BLaER1 (cell line): ENCODE measurements around the gene MAN2B1.
"Not testable (repeated sequence)": the region's sequence is repeated elsewhere in the genome, so short reads cannot be mapped to it uniquely, and the experiment has no call there.

ENCODE experiments used
- H3K27ac ChIP-seq: shearing (Covaris generic); formaldehyde crosslinking; 2 replicates; pipeline ENCODE4 v1.8.1; 2022
- H3K27me3 ChIP-seq: shearing (Covaris generic); formaldehyde crosslinking; 2 replicates; pipeline ENCODE4 v1.8.1; 2022
- H3K36me3 ChIP-seq: shearing (Covaris generic); formaldehyde crosslinking; 2 replicates; pipeline ENCODE4 v1.8.1; 2022
- H3K4me1 ChIP-seq: shearing (Covaris generic); formaldehyde crosslinking; 2 replicates; pipeline ENCODE4 v1.8.1; 2022
- H3K4me2 ChIP-seq: shearing (Covaris generic); formaldehyde crosslinking; 2 replicates; pipeline ENCODE4 v1.8.1; 2022
- H3K4me3 ChIP-seq: shearing (Covaris generic); formaldehyde crosslinking; 2 replicates; pipeline ENCODE4 v1.8.1; 2022
- H3K9ac ChIP-seq: shearing (Covaris generic); formaldehyde crosslinking; 2 replicates; pipeline ENCODE4 v1.8.1; 2022
- H3K9me3 ChIP-seq: shearing (Covaris generic); formaldehyde crosslinking; 2 replicates; pipeline ENCODE4 v1.8.1; 2022
- H4K20me1 ChIP-seq: shearing (Covaris generic); formaldehyde crosslinking; 2 replicates; pipeline ENCODE4 v1.8.1; 2022
- Cebpa-rat ChIP-seq: shearing (Covaris generic); IDR thresholded peaks from 2 replicates; pipeline ENCODE4 v1.8.1; 2022

The MAN2B1 gene

DNA sequence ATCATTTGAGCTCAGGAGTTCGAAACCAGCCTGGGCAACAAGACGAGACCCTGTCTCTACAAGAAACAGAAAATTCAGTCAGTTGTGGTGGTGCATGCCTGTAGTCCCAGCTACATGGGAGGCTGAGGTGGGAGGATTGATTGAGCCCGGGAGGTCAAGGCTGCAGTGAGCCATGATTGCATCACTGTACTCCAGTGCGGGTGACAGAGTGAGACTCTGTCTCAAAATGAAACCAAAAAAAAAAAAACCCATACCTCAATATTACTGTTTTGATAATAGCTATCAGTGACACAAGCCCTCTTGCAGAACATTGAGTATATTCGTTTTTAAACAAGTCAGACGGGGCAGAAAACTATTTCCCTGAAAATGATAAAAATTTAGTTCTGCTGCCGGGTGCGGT is 39.6 kb downstream of the MAN2B1 start:
- no peak overlapping the region for H3K27ac ChIP-seq
- no peak overlapping the region for H3K9ac ChIP-seq
- H3K4me1 ChIP-seq: no peaks in the 10 kb centered on the region
- peaks cover 87% of the 10 kb centered on the region for H3K36me3 ChIP-seq
- H3K4me2 ChIP-seq: no peak overlapping the region
- TF ChIP-seq Cebpa-rat: no peak
- peak overlapping the region; percentile 30 for H3K4me3 ChIP-seq
- H3K27me3 ChIP-seq: no peaks in the 10 kb centered on the region
- 0 out of 2 replicates have a peak, but pooled peaks cover 7% of the 10 kb centered on the region for H4K20me1 ChIP-seq
- peaks cover 55% of the 10 kb centered on the region for H3K9me3 ChIP-seq

DNA sequence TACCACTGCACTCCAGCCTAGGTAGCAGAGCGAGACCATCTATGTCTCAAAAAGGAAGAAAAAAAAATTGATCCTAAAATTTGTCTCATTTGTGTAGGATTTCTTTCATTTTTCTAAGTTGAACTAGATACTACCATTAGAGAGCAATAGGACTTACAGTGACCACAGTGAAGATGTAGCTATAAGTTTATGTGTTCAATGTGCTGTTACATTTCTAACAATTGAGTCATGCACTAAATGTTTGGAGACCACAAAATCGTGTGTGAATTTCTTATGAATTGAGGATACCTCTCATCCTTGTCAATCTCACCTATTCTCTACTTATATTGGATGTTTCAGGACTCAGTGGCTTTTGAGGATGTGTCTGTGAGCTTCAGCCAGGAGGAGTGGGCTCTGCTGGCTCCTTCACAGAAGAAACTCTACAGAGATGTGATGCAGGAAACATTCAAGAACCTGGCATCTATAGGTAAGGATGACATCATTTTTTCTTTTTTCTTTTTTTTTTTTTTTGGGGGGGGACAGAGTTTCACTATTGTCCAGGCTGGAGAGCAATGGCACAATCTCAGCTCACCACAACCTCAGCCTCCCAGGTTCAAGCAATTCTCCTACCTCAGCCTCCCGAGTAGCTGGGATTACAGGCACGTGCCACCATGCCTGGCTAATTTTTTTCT is 43.0 kb downstream of the MAN2B1 start:
- peaks cover 48% of the 10 kb centered on the region for H3K9me3 ChIP-seq
- H3K27me3 ChIP-seq: no peaks in the 10 kb centered on the region
- H3K4me2 ChIP-seq: no peak overlapping the region
- H3K4me1 ChIP-seq: no peaks in the 10 kb centered on the region; the same call in 1 of the 2 replicates
- H3K4me3 ChIP-seq: no peak overlapping the region
- no peak overlapping the region for H3K27ac ChIP-seq
- TF ChIP-seq Cebpa-rat: no peak
- H3K9ac ChIP-seq: no peak overlapping the region
- peaks cover 36% of the 10 kb centered on the region for H4K20me1 ChIP-seq
- peaks cover 81% of the 10 kb centered on the region for H3K36me3 ChIP-seq

DNA sequence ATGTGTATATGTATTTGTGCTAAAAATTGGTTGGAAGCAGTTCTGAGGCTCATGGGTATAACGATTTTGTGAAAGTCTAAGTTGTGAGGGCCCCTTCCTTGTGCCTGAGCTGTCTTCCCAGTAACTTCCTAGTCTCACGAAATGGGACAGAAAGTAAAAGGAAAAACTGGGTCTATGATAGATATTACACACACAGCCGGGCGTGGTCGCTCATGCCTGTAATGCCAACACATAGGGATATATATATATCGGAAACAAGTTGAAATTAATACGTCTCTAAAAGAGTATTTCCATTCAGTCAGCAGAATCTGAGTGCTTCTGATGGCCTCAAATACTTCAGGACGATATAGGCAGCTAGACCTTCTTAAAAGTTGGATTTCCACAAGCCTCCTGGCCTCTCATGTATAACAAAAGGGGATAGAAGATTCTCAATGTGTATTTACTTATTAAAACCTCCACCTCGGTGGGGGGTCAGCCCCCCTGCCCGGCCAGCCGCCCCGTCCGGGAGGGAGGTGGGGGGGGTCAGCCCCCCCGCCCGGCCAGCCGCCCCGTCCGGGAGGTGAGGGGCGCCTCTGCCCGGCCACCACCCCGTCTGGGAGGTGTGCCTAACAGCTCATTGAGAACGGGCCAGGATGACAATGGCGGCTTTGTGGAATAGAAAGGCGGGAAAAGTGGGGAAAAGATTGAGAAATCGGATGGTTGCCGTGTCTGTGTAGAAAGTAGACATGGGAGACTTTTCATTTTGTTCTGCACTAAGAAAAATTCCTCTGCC is 45.1 kb downstream of the MAN2B1 start:
- H3K4me2 ChIP-seq, H3K4me3 ChIP-seq, H3K27ac ChIP-seq, H3K4me1 ChIP-seq, H3K9ac ChIP-seq, H3K27me3 ChIP-seq: not testable (repeated sequence)
- Histone ChIP-seq H3K9me3 (peaks cover 27% of the 10 kb centered on the region), H4K20me1 (peaks cover 57% of the 10 kb centered on the region), H3K36me3 (peaks cover 73% of the 10 kb centered on the region)

DNA sequence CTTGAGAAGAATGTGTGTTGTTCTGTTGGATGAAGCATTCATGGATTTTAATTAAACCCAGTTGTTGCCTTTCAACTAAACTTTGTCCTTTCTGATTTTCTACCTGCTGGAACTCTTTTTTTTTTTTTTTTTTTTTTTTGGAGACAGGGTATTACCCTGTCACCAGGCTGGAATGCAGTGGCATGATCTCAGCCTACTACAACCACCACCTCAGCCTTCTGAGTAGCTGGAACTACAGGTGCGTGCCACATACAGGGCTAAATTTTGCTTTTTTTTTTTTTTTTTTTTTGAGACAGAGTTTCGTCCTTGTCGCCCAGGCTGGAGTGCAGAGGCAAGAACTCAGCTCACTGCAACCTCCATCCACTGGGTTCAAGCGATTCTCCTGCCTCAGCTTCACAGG is 48.9 kb downstream of the MAN2B1 start:
- Histone ChIP-seq H3K36me3 (peaks cover 56% of the 10 kb centered on the region), H3K4me3 (no peak overlapping the region), H3K27me3 (no peaks in the 10 kb centered on the region), H3K4me2 (no peak overlapping the region), H4K20me1 (peaks cover 92% of the 10 kb centered on the region), H3K27ac (no peak overlapping the region), H3K4me1 (peaks cover 29% of the 10 kb centered on the region), H3K9me3 (peaks cover 11% of the 10 kb centered on the region; the same call in 1 of the 2 replicates), H3K9ac (no peak overlapping the region)
- no peak for TF ChIP-seq Cebpa-rat

DNA sequence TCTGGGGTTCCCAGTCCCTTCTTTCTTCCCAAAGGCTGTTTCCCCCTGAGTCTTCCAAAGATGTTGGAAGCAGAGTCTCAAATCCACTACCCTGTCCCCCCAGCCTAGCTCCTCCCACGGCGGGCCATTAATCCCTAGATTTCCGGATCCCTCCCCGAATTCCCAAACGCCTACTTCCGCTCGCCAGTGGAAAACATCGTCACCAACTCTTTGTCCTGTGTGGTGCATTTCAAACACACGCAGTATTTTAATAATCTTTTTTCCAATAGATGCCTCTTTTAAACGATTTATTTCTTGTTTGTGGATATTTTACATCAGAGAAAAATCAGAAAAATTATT is 55.2 kb downstream of the MAN2B1 start:
- Histone ChIP-seq H4K20me1 (peaks cover 55% of the 10 kb centered on the region), H3K4me2 (peak overlapping the region; percentile 98), H3K27ac (peak overlapping the region; percentile 90), H3K36me3 (peaks cover 45% of the 10 kb centered on the region), H3K9ac (peak overlapping the region; percentile 93), H3K27me3 (no peaks in the 10 kb centered on the region), H3K9me3 (no peaks in the 10 kb centered on the region), H3K4me3 (peak overlapping the region; percentile 99), H3K4me1 (peaks cover 50% of the 10 kb centered on the region)
- no peak for TF ChIP-seq Cebpa-rat

DNA sequence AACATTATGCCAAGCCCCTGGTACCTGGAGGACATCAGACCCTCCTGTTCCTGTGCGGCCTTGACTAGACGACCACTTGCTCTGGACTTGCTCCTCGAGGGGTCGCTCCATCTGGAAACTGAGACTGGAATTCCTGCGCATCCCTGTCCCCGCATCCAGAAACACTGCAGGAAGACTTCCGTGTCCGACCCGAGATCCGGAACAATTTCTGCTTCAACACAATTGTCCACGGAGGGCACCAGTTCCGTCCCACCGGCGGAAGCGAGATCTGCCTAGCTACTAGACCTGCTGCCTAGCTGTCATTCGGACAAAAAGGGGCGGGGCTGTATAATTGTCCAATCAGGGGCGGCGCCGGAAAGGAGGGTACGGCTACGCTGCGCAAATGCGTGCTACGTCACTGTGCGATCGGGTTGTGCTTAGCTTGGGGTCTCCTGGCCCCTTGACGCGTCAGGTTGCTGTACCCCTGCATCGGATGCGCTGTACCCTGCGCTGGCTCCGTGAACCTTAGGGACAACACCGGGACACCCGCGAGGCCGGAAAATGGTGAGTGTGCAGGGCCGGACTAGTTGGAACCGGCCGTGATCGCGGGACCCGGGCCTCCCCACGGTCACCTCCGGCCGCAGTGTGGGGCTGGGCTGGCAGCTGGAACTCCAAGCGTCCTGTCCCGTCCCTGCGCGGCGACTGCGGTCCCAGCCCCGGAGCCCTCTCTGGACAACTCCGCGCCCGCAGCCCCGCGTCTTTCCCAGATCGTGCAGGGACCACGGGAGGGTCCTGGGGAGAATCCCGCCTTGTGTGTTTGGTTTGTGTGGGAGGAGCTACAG is 55.8 kb downstream of the MAN2B1 start, which contains the start of the genes ZNF490 and ZNF791:
Gene ZNF490, minus strand, starts transcription at position 274 of the 821 bp plus-strand sequence. Its CDS starts 133 bp downstream, at position 141.
Gene ZNF791, plus strand, starts transcription at position 381 of the 821 bp plus-strand sequence. Its CDS starts 160 bp downstream, at position 541.
- TF ChIP-seq Cebpa-rat: no peak
- Histone ChIP-seq H3K9me3 (no peaks in the 10 kb centered on the region), H3K4me3 (peak within 1 kb of the TSS; percentile 99), H3K4me2 (peak within 1 kb of the TSS; percentile 98), H3K9ac (peak within 1 kb of the TSS; percentile 93), H3K36me3 (peaks cover 44% of the 10 kb centered on the region), H3K27me3 (no peaks in the 10 kb centered on the region), H4K20me1 (peaks cover 49% of the 10 kb centered on the region), H3K4me1 (peaks cover 46% of the 10 kb centered on the region), H3K27ac (peak within 1 kb of the TSS; percentile 90)

DNA sequence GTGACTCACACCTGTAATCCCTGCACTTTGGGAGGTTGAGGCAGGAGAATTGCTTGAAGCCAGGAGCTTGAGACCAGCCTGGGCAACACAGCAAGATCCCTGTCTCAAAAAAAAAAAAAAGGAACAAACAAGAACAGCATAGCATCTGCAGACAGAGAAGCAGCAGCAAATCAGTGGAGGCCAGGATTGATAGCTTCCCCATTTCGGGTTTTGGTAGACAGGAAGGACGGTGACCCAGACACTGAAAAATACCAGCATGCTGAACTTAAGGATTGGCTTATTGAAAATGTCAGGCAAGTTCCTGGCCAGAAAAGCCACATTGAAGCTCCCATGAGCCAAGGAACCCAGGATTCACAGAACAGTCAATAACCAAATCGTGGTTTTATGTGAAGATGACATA is 58.9 kb downstream of the MAN2B1 start:
- Histone ChIP-seq H3K4me3 (no peak overlapping the region), H3K27me3 (no peaks in the 10 kb centered on the region), H3K4me1 (peaks cover 37% of the 10 kb centered on the region), H3K36me3 (peaks cover 60% of the 10 kb centered on the region), H3K9me3 (no peaks in the 10 kb centered on the region), H3K4me2 (no peak overlapping the region), H4K20me1 (peaks cover 26% of the 10 kb centered on the region), H3K27ac (no peak overlapping the region), H3K9ac (no peak overlapping the region)
- TF ChIP-seq Cebpa-rat: no peak

DNA sequence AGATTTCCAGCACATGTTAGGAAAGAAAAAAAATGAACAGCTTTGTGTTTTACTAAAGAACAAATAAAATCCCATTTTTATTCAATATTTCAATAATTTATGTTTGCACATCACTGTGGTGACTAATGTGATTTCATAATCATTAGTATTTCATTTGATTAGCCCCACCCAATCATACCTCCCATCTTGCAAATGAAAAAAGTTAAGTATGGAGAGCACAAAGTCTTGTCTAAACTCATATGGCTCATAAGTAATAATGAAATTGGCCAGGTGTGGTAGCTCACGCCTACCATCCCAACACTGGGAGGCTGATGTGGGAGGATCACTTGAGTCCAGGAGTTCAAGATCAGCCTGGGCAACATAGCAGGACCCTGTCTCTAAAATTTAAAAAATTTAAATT is 59.7 kb downstream of the MAN2B1 start:
- H3K36me3 ChIP-seq: peaks cover 67% of the 10 kb centered on the region
- H3K4me1 ChIP-seq: peaks cover 28% of the 10 kb centered on the region
- no peak overlapping the region for H3K9ac ChIP-seq
- no peak for TF ChIP-seq Cebpa-rat
- no peak overlapping the region for H3K4me2 ChIP-seq
- no peak overlapping the region for H3K4me3 ChIP-seq
- H3K27ac ChIP-seq: no peak overlapping the region
- H3K9me3 ChIP-seq: no peaks in the 10 kb centered on the region
- no peaks in the 10 kb centered on the region for H3K27me3 ChIP-seq
- H4K20me1 ChIP-seq: peaks cover 20% of the 10 kb centered on the region

DNA sequence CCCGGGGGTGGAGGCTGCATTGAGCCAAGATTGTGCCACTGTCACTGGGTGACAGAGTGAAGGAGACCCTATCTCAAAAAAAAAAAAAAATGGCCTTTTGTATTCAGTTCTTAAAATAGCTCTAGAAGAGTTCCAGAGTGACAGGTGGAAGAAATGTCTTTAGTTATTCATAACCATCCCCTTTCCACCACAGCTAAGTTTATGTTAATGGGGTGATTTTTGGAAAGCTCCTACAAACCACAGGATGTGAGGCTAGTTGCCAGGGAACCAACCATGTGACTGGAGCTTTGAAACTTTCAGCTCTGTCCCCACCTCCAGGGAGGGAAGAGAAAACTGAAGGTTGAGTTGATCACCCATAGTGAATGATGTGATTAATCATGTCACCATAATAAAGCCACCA is 62.8 kb downstream of the MAN2B1 start:
- no peak overlapping the region for H3K9ac ChIP-seq
- H3K27me3 ChIP-seq: no peaks in the 10 kb centered on the region
- no peaks in the 10 kb centered on the region for H3K9me3 ChIP-seq
- H3K4me2 ChIP-seq: peak overlapping the region; percentile 44
- peaks cover 12% of the 10 kb centered on the region for H3K4me1 ChIP-seq
- no peak overlapping the region for H3K4me3 ChIP-seq
- no peak for TF ChIP-seq Cebpa-rat
- no peak overlapping the region for H3K27ac ChIP-seq
- H4K20me1 ChIP-seq: 0 out of 2 replicates have a peak, but pooled peaks cover 10% of the 10 kb centered on the region
- peaks cover 81% of the 10 kb centered on the region for H3K36me3 ChIP-seq

DNA sequence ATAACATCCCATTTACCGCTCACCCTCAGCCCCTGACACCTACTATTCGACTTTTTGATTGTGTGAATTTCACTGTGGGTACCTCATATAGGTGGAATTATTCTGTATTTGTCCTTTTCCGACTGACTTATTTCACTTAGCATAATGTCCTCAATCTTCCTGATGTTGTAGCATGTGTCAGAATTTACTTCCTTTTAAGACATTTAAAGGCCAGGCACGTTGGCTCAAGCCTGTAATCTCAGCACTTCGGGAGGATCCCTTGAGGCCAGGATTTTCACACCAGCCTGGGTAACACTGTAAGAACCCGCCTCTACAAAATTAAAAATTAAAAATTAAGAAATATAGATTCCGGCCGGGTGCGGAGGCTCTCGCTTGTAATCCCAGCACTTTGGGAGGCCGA is 68.9 kb downstream of the MAN2B1 start:
- H3K4me2 ChIP-seq: no peak overlapping the region
- no peaks in the 10 kb centered on the region for H3K9me3 ChIP-seq
- no peaks in the 10 kb centered on the region for H3K27me3 ChIP-seq
- no peak for TF ChIP-seq Cebpa-rat
- no peak overlapping the region for H3K27ac ChIP-seq
- H3K9ac ChIP-seq: no peak overlapping the region
- 0 out of 2 replicates have a peak, but pooled peaks cover 1% of the 10 kb centered on the region for H4K20me1 ChIP-seq
- H3K4me1 ChIP-seq: no peaks in the 10 kb centered on the region
- no peak overlapping the region for H3K4me3 ChIP-seq
- peaks cover 63% of the 10 kb centered on the region for H3K36me3 ChIP-seq
